GM23338 (cell line): ENCODE measurements around the gene RNLS. TPM values are rescaled to one million over a fixed set of nuclear protein-coding genes. Genes with fewer than 3 reads are reported as not detected.

ENCODE experiments used
- ATAC-seq: fragments of 200-7000 bp; cut with Tn5 transposase; 3 replicates; pipeline ENCODE4 v1.9.1; 2020
- DNase-seq: peaks from one replicate; pipeline ENCODE4 v3.0.0-alpha.2; 2015; ENCODE audit warnings: low spot score
- H2AFZ ChIP-seq: fragments of 200-600 bp; sonication (generic); 2 replicates; pipeline ENCODE4 v1.8.0; 2016; ENCODE audit warnings: antibody characterized with exemption, mild to moderate bottlenecking, moderate library complexity
- H3F3A ChIP-seq: fragments of 200-600 bp; sonication (generic); replicated peaks from 2 replicates; pipeline ENCODE4 v1.8.0; 2017; ENCODE audit warnings: antibody characterized with exemption, mixed run types, low read depth
- H3K27ac ChIP-seq: fragments of 200-600 bp; sonication (generic); 2 replicates; pipeline ENCODE4 v1.6.1; 2016; ENCODE audit warnings: low read depth
- H3K27me3 ChIP-seq: fragments of 200-600 bp; sonication (generic); 2 replicates; pipeline ENCODE4 v1.8.0; 2016; ENCODE audit warnings: mild to moderate bottlenecking, mixed run types, moderate library complexity; ENCODE audit not compliant: insufficient read depth
- H3K36me3 ChIP-seq: fragments of 200-600 bp; sonication (generic); 2 replicates; pipeline ENCODE4 v1.8.0; 2016; ENCODE audit warnings: mild to moderate bottlenecking; ENCODE audit not compliant: insufficient read depth
- H3K4me1 ChIP-seq: fragments of 200-600 bp; sonication (generic); 2 replicates; pipeline ENCODE4 v1.8.0; 2016; ENCODE audit warnings: mild to moderate bottlenecking, moderate library complexity; ENCODE audit not compliant: insufficient read depth
- H3K4me2 ChIP-seq: fragments of 200-600 bp; sonication (generic); 2 replicates; pipeline ENCODE4 v1.7.1; 2017; ENCODE audit warnings: mixed run types
- H3K4me3 ChIP-seq: fragments of 200-600 bp; sonication (generic); 2 replicates; pipeline ENCODE4 v1.6.1; 2016; ENCODE audit warnings: mixed run types
- H3K79me2 ChIP-seq: fragments of 200-600 bp; sonication (generic); replicated peaks from 2 replicates; pipeline ENCODE4 v1.8.0; 2017; ENCODE audit warnings: mild to moderate bottlenecking; ENCODE audit not compliant: insufficient read depth
- H3K9me2 ChIP-seq: fragments of 200-600 bp; sonication (generic); 2 replicates; pipeline ENCODE4 v1.8.0; 2017; ENCODE audit not compliant: insufficient read depth
- H4K20me1 ChIP-seq: fragments of 200-600 bp; sonication (generic); replicated peaks from 2 replicates; pipeline ENCODE4 v1.8.0; 2017; ENCODE audit warnings: mild to moderate bottlenecking; ENCODE audit not compliant: insufficient read depth
- H3K27ac Mint-ChIP-seq: 2 replicates; pipeline ENCODE4 v1.8.0; 2020; ENCODE audit warnings: inconsistent platforms, mild to moderate bottlenecking, moderate library complexity, mixed read lengths
- H3K27me3 Mint-ChIP-seq: 3 replicates; pipeline ENCODE4 v1.8.0; 2022; ENCODE audit warnings: low read depth, mild to moderate bottlenecking, moderate library complexity, mixed read lengths, inconsistent platforms; ENCODE audit not compliant: insufficient read depth, poor library complexity
- H3K36me3 Mint-ChIP-seq: 3 replicates; pipeline ENCODE4 v1.8.0; 2021; ENCODE audit warnings: low read depth, mild to moderate bottlenecking, inconsistent platforms, moderate library complexity, mixed read lengths
- H3K4me1 Mint-ChIP-seq: 3 replicates; pipeline ENCODE4 v1.8.0; 2020; ENCODE audit warnings: mild to moderate bottlenecking, inconsistent platforms, mixed read lengths
- H3K4me3 Mint-ChIP-seq: 3 replicates; pipeline ENCODE4 v1.8.0; 2021; ENCODE audit warnings: moderate library complexity, mild to moderate bottlenecking, inconsistent platforms, mixed read lengths
- H3K9me3 Mint-ChIP-seq: 3 replicates; pipeline ENCODE4 v1.8.0; 2020; ENCODE audit warnings: moderate library complexity, mild to moderate bottlenecking, inconsistent platforms, mixed read lengths
- EZH2phosphoT487 ChIP-seq: fragments of 200-600 bp; sonication (generic); IDR thresholded peaks from one replicate; pipeline ENCODE4 v1.8.1; 2018; ENCODE audit warnings: antibody characterized with exemption; ENCODE audit not compliant: unreplicated experiment
- JUNB ChIP-seq: IDR thresholded peaks from one replicate; pipeline ENCODE4 v1.6.1; 2016; ENCODE audit warnings: antibody characterized with exemption; ENCODE audit not compliant: unreplicated experiment
- NANOG ChIP-seq: IDR thresholded peaks from 2 replicates; pipeline ENCODE4 v1.6.1; 2016; ENCODE audit warnings: antibody characterized with exemption, borderline replicate concordance
- POLR2AphosphoS5 ChIP-seq: IDR thresholded peaks from 2 replicates; pipeline ENCODE4 v1.6.1; 2016; ENCODE audit warnings: antibody characterized with exemption, low read depth
- STAT1 ChIP-seq: IDR thresholded peaks from one replicate; pipeline ENCODE4 v1.6.1; 2016; ENCODE audit warnings: antibody characterized with exemption; ENCODE audit not compliant: unreplicated experiment
- ZNF114 ChIP-seq: fragments of 250-450 bp; sonication (Bioruptor Pico); IDR thresholded peaks from 2 replicates; pipeline ENCODE4 v1.5.0; 2020; ENCODE audit warnings: mild to moderate bottlenecking, moderate library complexity
- ZNF462 ChIP-seq: fragments of 250-450 bp; sonication (Bioruptor Pico); IDR thresholded peaks from 2 replicates; pipeline ENCODE4 v1.5.0; 2020; ENCODE audit warnings: mild to moderate bottlenecking, moderate library complexity
- polyA plus RNA-seq: library from polyadenylated mRNA; unstranded; fragments of >200 nt; fragmentation: Nextera tagmentation; extraction: Ambion mirVana; gene quantifications from 2 replicates; pipeline ENCODE4 v1.2.1, GENCODE V29; 2016
- total RNA-seq: library from RNA; depleted of rRNA; stranded (reverse); fragments of >200 nt; shearing (Covaris generic); gene quantifications from 2 replicates; pipeline ENCODE4 v1.2.3, GENCODE V29; 2014
- TF ChIP-seq, protein P1 (sequence below), 2 experiments: fragments of 200-600 bp in 1 of 2; sonication (generic) in 1 of 2; conservative IDR thresholded peaks; 2 replicates each; pipeline versions ENCODE4 v1.5.1 to v1.6.1; 2016 to 2017; ENCODE audit warnings: antibody characterized with exemption in 2 of 2, low read depth in 2 of 2, mild to moderate bottlenecking in 2 of 2, moderate library complexity in 1 of 2

The RNLS gene
- total and polyA plus RNA-seq, 2 experiments from 2014 or later = 8.8 to 15.2 TPM

- Mint-ChIP-seq H3K36me3 (no peaks in the 10 kb centered on the region), H3K4me3 (no peak overlapping the region), H3K27me3 (no peaks in the 10 kb centered on the region), H3K9me3 (no peaks in the 10 kb centered on the region), H3K4me1 (no peaks in the 10 kb centered on the region; the same call in 2 of the 3 replicates), H3K27ac (no peak overlapping the region)
- Histone ChIP-seq H3K79me2 (no peaks in the 10 kb centered on the region), H3K27ac (no peak overlapping the region), H3K4me1 (no peaks in the 10 kb centered on the region), H3F3A (no peaks in the 10 kb centered on the region), H3K4me2 (no peak overlapping the region), H3K4me3 (no peak overlapping the region), H4K20me1 (no peaks in the 10 kb centered on the region), H3K27me3 (no peaks in the 10 kb centered on the region), H3K36me3 (no peaks in the 10 kb centered on the region), H2AFZ (no peak overlapping the region), H3K9me2 (no peaks in the 10 kb centered on the region)
- DNase-seq (no peak), ATAC-seq (no peak)
- TF ChIP-seq NANOG (no peak), JUNB (no peak), ZNF462 (no peak), EZH2phosphoT487 (no peak), STAT1 (no peak), POLR2AphosphoS5 (no peak), ZNF114 (no peak)
- TF ChIP-seq, protein P1, sequence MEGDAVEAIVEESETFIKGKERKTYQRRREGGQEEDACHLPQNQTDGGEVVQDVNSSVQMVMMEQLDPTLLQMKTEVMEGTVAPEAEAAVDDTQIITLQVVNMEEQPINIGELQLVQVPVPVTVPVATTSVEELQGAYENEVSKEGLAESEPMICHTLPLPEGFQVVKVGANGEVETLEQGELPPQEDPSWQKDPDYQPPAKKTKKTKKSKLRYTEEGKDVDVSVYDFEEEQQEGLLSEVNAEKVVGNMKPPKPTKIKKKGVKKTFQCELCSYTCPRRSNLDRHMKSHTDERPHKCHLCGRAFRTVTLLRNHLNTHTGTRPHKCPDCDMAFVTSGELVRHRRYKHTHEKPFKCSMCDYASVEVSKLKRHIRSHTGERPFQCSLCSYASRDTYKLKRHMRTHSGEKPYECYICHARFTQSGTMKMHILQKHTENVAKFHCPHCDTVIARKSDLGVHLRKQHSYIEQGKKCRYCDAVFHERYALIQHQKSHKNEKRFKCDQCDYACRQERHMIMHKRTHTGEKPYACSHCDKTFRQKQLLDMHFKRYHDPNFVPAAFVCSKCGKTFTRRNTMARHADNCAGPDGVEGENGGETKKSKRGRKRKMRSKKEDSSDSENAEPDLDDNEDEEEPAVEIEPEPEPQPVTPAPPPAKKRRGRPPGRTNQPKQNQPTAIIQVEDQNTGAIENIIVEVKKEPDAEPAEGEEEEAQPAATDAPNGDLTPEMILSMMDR (conservative IDR thresholded peaks at IDR 0.05; ENCODE audit: low read depth in 2 of 2) = no peak
Measured at GRCh38 chr10:88311264-88311663, 271.9 kb downstream of the RNLS start.
